ENCODE results near the gene TMEM231. TPM values are rescaled to one million over a fixed set of nuclear protein-coding genes. Genes with fewer than 3 reads are reported as not detected.
"Not testable (repeated sequence)": the region's sequence is repeated elsewhere in the genome, so short reads cannot be mapped to it uniquely, and the experiment has no call there.

TMEM231 gene, protein sequence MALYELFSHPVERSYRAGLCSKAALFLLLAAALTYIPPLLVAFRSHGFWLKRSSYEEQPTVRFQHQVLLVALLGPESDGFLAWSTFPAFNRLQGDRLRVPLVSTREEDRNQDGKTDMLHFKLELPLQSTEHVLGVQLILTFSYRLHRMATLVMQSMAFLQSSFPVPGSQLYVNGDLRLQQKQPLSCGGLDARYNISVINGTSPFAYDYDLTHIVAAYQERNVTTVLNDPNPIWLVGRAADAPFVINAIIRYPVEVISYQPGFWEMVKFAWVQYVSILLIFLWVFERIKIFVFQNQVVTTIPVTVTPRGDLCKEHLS
- 1 to 10 TPM; 1.9 to 2.0 TPM for polyA plus RNA-seq

GRCh38 chr16:75555707-75556430, at the start of gene TMEM231:
Gene TMEM231 (minus strand): TSS chr16:75556252. CDS start chr16:75556209, 43 bp downstream.
- Histone ChIP-seq H3K36me3 (ENCODE audit: control insufficient read depth in 2 of 2, insufficient read depth in 2 of 2, low read length in 1 of 2) (no peaks in the 10 kb centered on the region), H3K4me3 (ENCODE audit: low read depth in 1 of 2, low read length in 2 of 2) (peak within 1 kb of the TSS; percentile 55 to 76), H3K4me1 (ENCODE audit: control insufficient read depth in 2 of 2, insufficient read depth in 2 of 2, low read length in 1 of 2) (peaks cover 0 to 4% of the 10 kb centered on the region in 2 donors), H3K9me3 (ENCODE audit: control insufficient read depth in 2 of 2, insufficient read depth in 1 of 2, low read depth in 1 of 2, low read length in 1 of 2) (no peaks in the 10 kb centered on the region), H3K27ac (ENCODE audit: low read depth in 2 of 2, low read length in 1 of 2) (peak within 1 kb of the TSS; percentile 62 to 83), H3K27me3 (ENCODE audit: control insufficient read depth in 1 of 2, insufficient read depth in 2 of 2, low read length in 2 of 2) (no peaks in the 10 kb centered on the region)
- WGBS, 2 donors, result 0% methylated on average over 61 to 75 of the region's 75 CpGs

- Histone ChIP-seq H3K36me3 (ENCODE audit: control insufficient read depth in 2 of 2, insufficient read depth in 2 of 2, low read length in 1 of 2) (peaks cover 8 to 28% of the 10 kb centered on the region in 2 donors), H3K9me3 (ENCODE audit: control insufficient read depth in 2 of 2, insufficient read depth in 1 of 2, low read depth in 1 of 2, low read length in 1 of 2) (no peaks in the 10 kb centered on the region)
- WGBS, 2 donors, result 68 to 76% methylated on average over 4 of the region's 4 CpGs
Observed at GRCh38 chr16:75603241-75603640, 47.2 kb upstream of the TMEM231 start.

GRCh38 chr16:75599452-75600277, 43.6 kb upstream of the TMEM231 start:
- H3K36me3 ChIP-seq (ENCODE audit: control insufficient read depth in 2 of 2, insufficient read depth in 2 of 2, low read length in 1 of 2), result peaks cover 10 to 25% of the 10 kb centered on the region in 2 donors
- H3K27me3 ChIP-seq (ENCODE audit: control insufficient read depth in 1 of 2, insufficient read depth in 2 of 2, low read length in 2 of 2), result no peaks in the 10 kb centered on the region
- no peak overlapping the region for H3K27ac ChIP-seq (ENCODE audit: low read depth in 2 of 2, low read length in 1 of 2)
- no peak overlapping the region for H3K4me3 ChIP-seq (ENCODE audit: low read depth in 1 of 2, low read length in 2 of 2)
- H3K9me3 ChIP-seq (ENCODE audit: control insufficient read depth in 2 of 2, insufficient read depth in 1 of 2, low read depth in 1 of 2, low read length in 1 of 2), result no peaks in the 10 kb centered on the region
- no peaks in the 10 kb centered on the region for H3K4me1 ChIP-seq (ENCODE audit: control insufficient read depth in 2 of 2, insufficient read depth in 2 of 2, low read length in 1 of 2)
- 90% methylated on average over 6 of the region's 6 CpGs for WGBS, 2 donors

More at GRCh38 chr16:75603241-75603640, 47.2 kb upstream of the TMEM231 start:
- no peak overlapping the region for H3K27ac ChIP-seq (ENCODE audit: low read depth in 2 of 2, low read length in 1 of 2)
- no peak overlapping the region for H3K4me3 ChIP-seq (ENCODE audit: low read depth in 1 of 2, low read length in 2 of 2)
- no peaks in the 10 kb centered on the region for H3K4me1 ChIP-seq (ENCODE audit: control insufficient read depth in 2 of 2, insufficient read depth in 2 of 2, low read length in 1 of 2)
- no peaks in the 10 kb centered on the region for H3K27me3 ChIP-seq (ENCODE audit: control insufficient read depth in 1 of 2, insufficient read depth in 2 of 2, low read length in 2 of 2)

GRCh38 chr16:75593825-75594820, 38.1 kb upstream of the TMEM231 start:
- no peak overlapping the region for H3K27ac ChIP-seq (ENCODE audit: low read depth in 2 of 2, low read length in 1 of 2)
- peaks cover 0 to 2% of the 10 kb centered on the region in 2 donors for H3K36me3 ChIP-seq (ENCODE audit: control insufficient read depth in 2 of 2, insufficient read depth in 2 of 2, low read length in 1 of 2)
- 77% methylated on average over 17 of the region's 17 CpGs for WGBS, 2 donors
- no peak overlapping the region for H3K4me3 ChIP-seq (ENCODE audit: low read depth in 1 of 2, low read length in 2 of 2)
- no peaks in the 10 kb centered on the region for H3K27me3 ChIP-seq (ENCODE audit: control insufficient read depth in 1 of 2, insufficient read depth in 2 of 2, low read length in 2 of 2)
- no peaks in the 10 kb centered on the region for H3K9me3 ChIP-seq (ENCODE audit: control insufficient read depth in 2 of 2, insufficient read depth in 1 of 2, low read depth in 1 of 2, low read length in 1 of 2)
- no peaks in the 10 kb centered on the region for H3K4me1 ChIP-seq (ENCODE audit: control insufficient read depth in 2 of 2, insufficient read depth in 2 of 2, low read length in 1 of 2)

- H3K27ac ChIP-seq (ENCODE audit: low read depth in 2 of 2, low read length in 1 of 2), result no peak overlapping the region
- no peaks in the 10 kb centered on the region for H3K4me1 ChIP-seq (ENCODE audit: control insufficient read depth in 2 of 2, insufficient read depth in 2 of 2, low read length in 1 of 2)
- H3K27me3 ChIP-seq (ENCODE audit: control insufficient read depth in 1 of 2, insufficient read depth in 2 of 2, low read length in 2 of 2), result no peaks in the 10 kb centered on the region
- H3K36me3 ChIP-seq (ENCODE audit: control insufficient read depth in 2 of 2, insufficient read depth in 2 of 2, low read length in 1 of 2), result peaks cover 0 to 2% of the 10 kb centered on the region in 2 donors
- H3K4me3 ChIP-seq (ENCODE audit: low read depth in 1 of 2, low read length in 2 of 2), result no peak overlapping the region
- no peaks in the 10 kb centered on the region for H3K9me3 ChIP-seq (ENCODE audit: control insufficient read depth in 2 of 2, insufficient read depth in 1 of 2, low read depth in 1 of 2, low read length in 1 of 2)
- WGBS, 2 donors, result 83 to 96% methylated on average over 6 of the region's 6 CpGs
Observed at GRCh38 chr16:75593308-75593707, 37.3 kb upstream of the TMEM231 start.

- WGBS, 2 donors, result 60 to 67% methylated on average over 7 of the region's 9 CpGs
- H3K4me3 ChIP-seq (ENCODE audit: low read depth in 1 of 2, low read length in 2 of 2); H3K36me3 ChIP-seq (ENCODE audit: control insufficient read depth in 2 of 2, insufficient read depth in 2 of 2, low read length in 1 of 2); H3K27me3 ChIP-seq (ENCODE audit: control insufficient read depth in 1 of 2, insufficient read depth in 2 of 2, low read length in 2 of 2); H3K27ac ChIP-seq (ENCODE audit: low read depth in 2 of 2, low read length in 1 of 2); H3K4me1 ChIP-seq (ENCODE audit: control insufficient read depth in 2 of 2, insufficient read depth in 2 of 2, low read length in 1 of 2); H3K9me3 ChIP-seq (ENCODE audit: control insufficient read depth in 2 of 2, insufficient read depth in 1 of 2, low read depth in 1 of 2, low read length in 1 of 2): not testable (repeated sequence)
Observed at GRCh38 chr16:75591927-75592326, 35.9 kb upstream of the TMEM231 start.

DNA sequence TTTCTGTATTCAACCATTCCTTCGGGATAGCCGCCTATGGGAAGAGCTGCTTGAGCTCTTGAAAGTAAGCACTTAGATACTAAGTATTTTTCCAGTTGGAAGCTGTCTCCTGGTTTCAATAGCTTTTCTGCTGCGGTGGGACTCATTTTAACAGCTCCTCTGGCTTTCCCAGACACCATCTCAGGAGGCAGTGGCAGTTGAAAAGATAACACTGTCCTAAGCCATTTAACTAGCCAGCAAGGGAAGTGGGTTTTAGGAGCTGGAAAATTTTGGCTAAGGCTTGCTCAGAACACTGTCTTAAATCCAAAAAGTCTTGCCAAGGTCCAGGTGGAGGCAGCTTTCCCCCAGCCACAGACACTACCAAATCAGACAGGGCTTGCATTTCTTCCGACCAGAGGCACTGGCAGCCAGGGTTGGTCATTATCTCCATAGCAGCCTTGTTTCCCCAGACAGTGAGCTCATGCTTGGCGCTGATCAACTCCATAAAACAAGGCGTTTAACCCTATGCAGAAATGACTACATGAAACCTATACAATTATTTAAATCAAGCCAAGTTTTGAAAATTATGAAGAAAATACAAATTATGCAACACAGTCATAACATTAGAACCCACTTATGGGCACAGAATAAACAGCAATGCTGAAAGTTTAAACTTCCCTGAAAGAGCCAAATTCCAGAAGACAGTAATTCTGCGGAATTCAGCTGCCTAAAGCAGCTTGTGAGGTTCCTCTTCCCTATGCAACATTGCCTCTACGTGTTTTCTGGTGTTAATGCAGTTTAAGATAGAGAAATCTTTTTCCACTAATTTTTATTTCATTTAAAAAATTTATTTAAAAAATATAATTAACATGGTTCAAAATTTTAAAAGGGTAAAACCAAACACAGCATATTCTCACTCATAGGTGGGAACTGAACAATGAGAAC, 35.1 kb upstream of the TMEM231 start:
- Histone ChIP-seq H3K9me3 (ENCODE audit: control insufficient read depth in 2 of 2, insufficient read depth in 1 of 2, low read depth in 1 of 2, low read length in 1 of 2) (no peaks in the 10 kb centered on the region), H3K4me3 (ENCODE audit: low read depth in 1 of 2, low read length in 2 of 2) (no peak overlapping the region), H3K4me1 (ENCODE audit: control insufficient read depth in 2 of 2, insufficient read depth in 2 of 2, low read length in 1 of 2) (no peaks in the 10 kb centered on the region), H3K27ac (ENCODE audit: low read depth in 2 of 2, low read length in 1 of 2) (peak overlapping the region; percentile 34 to 49), H3K27me3 (ENCODE audit: control insufficient read depth in 1 of 2, insufficient read depth in 2 of 2, low read length in 2 of 2) (no peaks in the 10 kb centered on the region), H3K36me3 (ENCODE audit: control insufficient read depth in 2 of 2, insufficient read depth in 2 of 2, low read length in 1 of 2) (peaks cover 0 to 2% of the 10 kb centered on the region in 2 donors)
- 63 to 65% methylated on average over 8 of the region's 8 CpGs for WGBS, 2 donors

GRCh38 chr16:75589306-75589705, 33.3 kb upstream of the TMEM231 start:
- no peaks in the 10 kb centered on the region for H3K27me3 ChIP-seq (ENCODE audit: control insufficient read depth in 1 of 2, insufficient read depth in 2 of 2, low read length in 2 of 2)

More at GRCh38 chr16:75589306-75589705, 33.3 kb upstream of the TMEM231 start:
- Histone ChIP-seq H3K9me3 (ENCODE audit: control insufficient read depth in 2 of 2, insufficient read depth in 1 of 2, low read depth in 1 of 2, low read length in 1 of 2) (no peaks in the 10 kb centered on the region), H3K4me1 (ENCODE audit: control insufficient read depth in 2 of 2, insufficient read depth in 2 of 2, low read length in 1 of 2) (no peaks in the 10 kb centered on the region), H3K36me3 (ENCODE audit: control insufficient read depth in 2 of 2, insufficient read depth in 2 of 2, low read length in 1 of 2) (peaks cover 0 to 2% of the 10 kb centered on the region in 2 donors), H3K4me3 (ENCODE audit: low read depth in 1 of 2, low read length in 2 of 2) (no peak overlapping the region), H3K27ac (ENCODE audit: low read depth in 2 of 2, low read length in 1 of 2) (no peak overlapping the region)
- 76 to 80% methylated on average over 3 of the region's 3 CpGs for WGBS, 2 donors

Measured in esophagus (tissue), 2 donors.